HG02981 (cell line): ENCODE data around the gene ARHGAP20.
"Not testable (repeated sequence)": the region's sequence is repeated elsewhere in the genome, so short reads cannot be mapped to it uniquely, and the experiment has no call there.

Experiments
- ATAC-seq: cut with Tn5 transposase; IDR thresholded peaks from one replicate; pipeline ENCODE4 v1.9.1; 2021; ENCODE audit warnings: mild to moderate bottlenecking, moderate library complexity; ENCODE audit not compliant: unreplicated experiment

Gene ARHGAP20

DNA sequence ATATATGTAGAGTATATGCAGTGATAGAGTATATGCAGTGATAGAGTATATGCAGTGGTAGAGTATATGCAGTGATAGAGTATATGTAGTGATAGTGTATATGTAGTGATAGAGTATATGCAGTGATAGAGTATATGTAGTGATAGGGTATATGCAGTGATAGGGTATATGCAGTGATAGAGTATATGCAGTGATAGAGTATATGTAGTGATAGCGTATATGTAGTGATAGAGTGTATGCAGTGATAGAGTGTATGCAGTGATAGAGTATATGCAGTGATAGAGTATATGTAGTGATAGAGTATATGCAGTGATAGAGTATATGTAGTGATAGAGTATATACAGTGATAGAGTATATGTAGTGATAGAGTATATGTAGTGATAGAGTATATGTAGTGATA is 92.9 kb downstream of the ARHGAP20 start:
- not testable (repeated sequence) for ATAC-seq

DNA sequence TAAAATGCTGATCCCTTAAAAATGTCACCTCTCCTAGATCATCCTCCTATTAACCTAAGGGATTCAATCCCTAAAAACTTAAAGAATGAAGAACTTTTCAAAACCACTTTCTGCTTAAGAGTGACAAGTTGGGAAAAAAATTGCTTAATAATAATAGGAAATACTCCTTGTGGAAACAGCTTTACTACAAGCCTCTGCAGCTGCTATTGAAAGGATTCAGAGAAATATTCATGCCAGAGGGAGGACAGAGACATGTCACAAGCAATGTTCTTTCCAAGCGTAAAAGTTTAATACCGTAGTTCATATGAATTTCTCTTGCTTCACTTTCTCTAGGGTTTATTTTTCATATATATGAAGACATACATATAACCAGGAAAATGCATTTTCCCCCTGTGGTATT is 98.2 kb downstream of the ARHGAP20 start:
- ATAC-seq: no peak

GRCh38 chr11:110613197-110613918 is 98.9 kb downstream of the ARHGAP20 start:
- ATAC-seq: no peak

DNA sequence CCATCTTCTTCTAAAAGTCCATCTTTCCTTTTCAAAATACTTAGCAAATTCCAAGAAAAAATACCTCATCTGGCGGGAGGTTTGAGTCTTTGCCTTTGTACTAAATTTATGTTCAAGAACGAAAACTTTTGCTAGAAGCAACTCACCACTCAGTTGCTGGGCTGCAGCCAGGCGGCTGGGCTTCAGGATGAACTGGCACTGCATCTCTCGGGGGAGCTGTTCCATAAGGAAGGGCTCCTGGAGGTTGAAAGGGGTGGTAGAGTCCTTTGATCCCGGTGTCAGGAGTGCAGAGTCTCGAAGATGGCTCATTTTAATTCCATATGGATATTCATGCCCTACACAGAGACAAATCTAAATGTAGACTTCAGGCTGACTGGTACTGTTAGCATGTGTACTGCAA is 105.8 kb downstream of the ARHGAP20 start:
- ATAC-seq: no peak

GRCh38 chr11:110601936-110602335 is 110.3 kb downstream of the ARHGAP20 start:
- no peak for ATAC-seq

- ATAC-seq: no peak
These were observed 111.9 kb downstream of the ARHGAP20 start for GRCh38 chr11:110600322-110600721.

- ATAC-seq: no peak
These were observed 113.0 kb downstream of the ARHGAP20 start for GRCh38 chr11:110599207-110599606.

GRCh38 chr11:110598725-110599124 is 113.5 kb downstream of the ARHGAP20 start:
- ATAC-seq: no peak

- ATAC-seq: no peak
These were observed 124.3 kb downstream of the ARHGAP20 start for GRCh38 chr11:110587972-110588371.

DNA sequence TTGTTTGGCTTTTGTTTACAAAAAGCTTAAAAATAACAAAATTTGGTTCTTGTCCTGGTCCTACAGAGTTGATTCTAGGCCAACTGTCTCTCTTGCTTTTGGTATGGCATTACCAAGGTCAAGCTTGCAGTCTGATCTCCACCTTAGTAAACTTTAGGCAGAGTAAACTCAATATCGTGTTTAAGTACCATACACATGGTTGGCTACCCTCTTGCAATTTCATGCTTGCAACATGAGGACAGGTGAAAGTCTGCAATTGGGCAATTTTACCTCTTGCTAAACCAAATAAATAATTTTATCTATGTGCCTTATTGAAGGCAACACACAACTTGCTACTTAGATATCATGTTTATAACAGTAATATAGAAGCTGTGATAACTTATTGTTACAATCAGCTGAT is 125.1 kb downstream of the ARHGAP20 start:
- no peak for ATAC-seq

GRCh38 chr11:110584150-110584549 is 128.1 kb downstream of the ARHGAP20 start:
- no peak for ATAC-seq

GRCh38 chr11:110582728-110583432 is 129.4 kb downstream of the ARHGAP20 start:
- no peak for ATAC-seq

- ATAC-seq: no peak
These were observed 131.7 kb downstream of the ARHGAP20 start for GRCh38 chr11:110580571-110580970.

- ATAC-seq: no peak
These were observed 138.8 kb downstream of the ARHGAP20 start for GRCh38 chr11:110573411-110573810.

DNA sequence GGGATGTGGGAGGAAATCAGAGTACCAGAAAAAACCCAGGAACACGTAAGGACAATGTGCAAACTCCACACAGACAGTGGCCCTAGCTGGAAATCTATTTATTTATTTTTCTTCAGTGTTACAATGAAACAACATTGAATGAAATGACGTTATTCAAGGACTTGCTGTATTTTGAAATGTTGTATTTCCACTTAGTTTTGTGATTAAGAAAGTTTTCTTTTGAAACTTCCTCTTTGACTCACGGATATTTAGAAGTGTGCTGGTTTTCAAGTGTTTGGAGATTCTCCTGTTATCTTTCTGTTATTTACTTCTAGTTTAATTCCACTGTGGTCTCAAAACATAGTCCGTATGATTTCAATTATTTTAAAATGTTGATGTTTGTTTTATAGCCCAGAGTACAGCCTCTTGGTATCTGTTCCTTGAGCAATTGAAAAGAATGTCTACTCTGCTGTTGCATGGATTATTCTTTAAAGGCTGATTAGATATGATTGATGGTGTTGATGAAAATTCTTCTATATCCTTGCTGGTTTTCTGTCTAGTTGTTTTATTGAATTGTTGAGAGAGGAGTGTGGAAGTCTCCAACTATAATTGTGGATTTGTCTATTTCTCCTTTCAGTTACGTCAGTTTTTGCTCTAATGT is 141.0 kb downstream of the ARHGAP20 start:
- no peak for ATAC-seq

DNA sequence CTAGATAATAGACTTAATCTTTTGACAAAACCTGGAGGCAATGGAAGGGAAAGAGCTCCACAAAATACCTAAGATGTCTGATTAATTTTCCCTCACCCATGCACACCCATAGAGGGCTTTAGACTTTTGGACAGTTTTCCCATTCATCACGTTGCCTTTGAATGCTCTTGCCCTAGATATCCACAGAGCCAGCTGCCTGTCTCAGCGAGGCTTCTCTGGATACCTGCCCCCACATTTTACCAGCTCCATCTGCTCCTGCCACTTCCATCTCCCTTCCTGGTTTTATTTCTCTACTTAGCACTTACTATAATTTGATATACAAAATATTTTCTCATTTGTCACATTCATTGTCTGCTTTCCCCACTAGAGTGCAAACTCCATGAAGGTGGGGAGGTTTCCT is 145.7 kb downstream of the ARHGAP20 start:
- ATAC-seq: no peak

DNA sequence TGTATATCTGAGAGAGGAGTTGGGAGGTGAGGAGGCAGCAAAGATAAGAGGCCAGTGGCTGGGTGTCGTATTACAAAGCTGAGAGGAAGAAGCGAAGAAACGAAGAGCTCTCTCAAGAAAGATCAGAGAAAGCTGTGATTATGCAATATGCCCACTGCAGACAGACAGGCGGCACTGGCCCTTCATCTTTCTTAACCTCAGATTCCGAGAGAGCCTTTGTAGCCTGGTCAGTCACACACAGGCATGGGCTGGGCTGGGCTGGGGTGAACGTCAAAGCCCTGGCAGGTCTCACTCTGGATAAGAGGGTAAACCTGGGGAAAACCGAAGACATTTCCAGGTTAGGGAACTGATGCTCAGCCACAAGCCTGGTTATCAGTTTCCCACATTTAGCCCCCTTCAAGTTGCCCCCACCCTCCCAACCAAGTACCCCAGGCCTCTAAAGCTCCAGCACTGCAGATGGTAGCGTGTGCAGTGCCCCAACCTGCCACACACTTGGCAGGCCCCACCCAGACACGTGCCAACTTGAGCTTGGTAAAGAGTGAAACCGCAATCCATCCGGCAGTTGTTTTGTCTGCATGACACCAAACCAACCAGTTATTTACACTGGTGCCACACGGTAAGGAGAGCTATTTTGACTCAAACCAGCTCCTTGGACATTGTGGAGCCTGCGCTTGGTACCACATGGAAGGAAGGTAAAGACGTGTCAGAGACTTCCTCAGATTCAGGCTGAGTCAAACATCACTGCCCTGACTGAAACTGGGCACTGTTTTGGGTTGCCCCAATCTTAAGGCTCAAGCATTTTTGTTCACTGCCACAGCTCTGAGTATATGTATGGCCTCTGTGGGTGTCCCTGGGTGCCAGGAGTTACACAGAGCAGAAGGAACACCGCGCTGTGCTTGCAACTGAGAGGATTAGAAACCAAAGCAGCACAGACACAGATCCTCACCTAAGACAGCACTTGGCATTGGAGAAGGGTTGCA is 146.6 kb downstream of the ARHGAP20 start:
- ATAC-seq: no peak

DNA sequence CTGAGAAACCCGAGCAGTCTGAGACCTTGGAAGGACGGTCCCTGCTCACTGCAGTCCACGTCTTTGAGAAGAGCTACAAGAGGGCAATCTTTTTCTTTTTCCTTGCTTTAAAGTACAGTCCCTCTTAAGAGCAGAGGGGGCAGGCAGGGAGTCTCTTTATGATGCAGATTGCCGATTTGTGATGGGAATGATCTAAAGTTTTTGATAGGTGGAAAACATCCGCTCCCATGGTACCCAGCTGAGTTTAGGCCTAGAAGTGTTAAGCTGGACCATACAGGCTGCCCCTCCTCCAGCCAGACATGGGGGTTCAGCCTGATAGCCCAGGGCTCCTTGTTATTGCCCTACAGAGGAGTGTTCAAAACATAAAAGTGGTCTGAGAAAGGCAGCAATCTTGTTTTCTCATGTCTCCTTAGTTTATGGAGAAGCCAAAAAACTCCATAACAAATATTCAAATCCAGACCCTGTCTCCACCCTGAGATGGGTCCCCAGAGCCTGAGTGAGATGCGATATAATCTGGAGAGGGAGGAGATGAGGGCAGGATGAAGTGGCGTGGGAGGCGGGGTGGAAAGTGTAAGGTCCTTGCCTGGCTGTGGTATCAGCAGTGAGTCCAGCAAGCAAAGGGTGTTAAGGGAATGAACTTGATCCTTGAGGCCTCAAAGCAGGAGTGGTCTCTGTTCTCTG is 147.4 kb downstream of the ARHGAP20 start:
- no peak for ATAC-seq

DNA sequence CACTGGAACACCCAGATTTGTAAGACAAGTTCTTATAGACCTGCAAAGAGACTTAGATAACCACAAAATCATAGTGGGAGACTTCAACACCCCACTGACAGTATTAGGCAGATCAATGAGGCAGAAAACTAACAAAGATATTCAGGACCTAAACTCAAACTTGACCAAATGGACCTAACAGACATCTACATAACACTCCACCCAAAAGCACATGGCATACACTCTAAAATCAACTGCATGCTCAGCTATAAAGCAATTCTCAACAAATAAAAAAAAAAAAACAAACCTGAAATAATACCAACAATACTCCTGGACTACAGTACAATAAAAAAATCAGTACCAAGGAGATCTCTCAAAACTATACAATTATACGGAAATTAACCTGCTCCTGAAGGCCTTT is 167.5 kb downstream of the ARHGAP20 start:
- ATAC-seq: no peak

DNA sequence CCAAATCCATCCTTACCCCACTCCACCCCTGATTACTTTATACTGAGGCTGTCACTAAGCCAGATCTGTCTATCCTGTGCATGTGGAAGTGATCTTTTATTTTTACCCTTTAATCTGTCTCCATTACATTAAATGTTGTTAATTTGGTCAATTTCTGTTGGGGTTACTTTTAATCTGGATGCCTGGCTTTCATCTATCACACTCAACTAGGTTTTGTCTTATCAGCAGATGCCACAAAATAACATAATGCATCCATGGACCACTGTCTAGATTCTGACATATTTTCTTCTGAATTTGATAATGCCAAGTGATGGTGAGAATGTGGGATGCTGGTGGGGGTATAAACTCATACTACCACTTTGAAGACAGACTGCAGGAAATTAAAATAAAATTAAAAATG is 174.1 kb downstream of the ARHGAP20 start:
- no peak for ATAC-seq
